Stomach (tissue), 9 donors: Measurements from ENCODE around the gene ADORA3. TPM values are rescaled to one million over a fixed set of nuclear protein-coding genes. Genes with fewer than 3 reads are reported as not detected.
A peak's percentile ranks its signal among the peaks of the same experiment; 100 is the strongest.

Experiments
- DNase-seq, 2 donors: peaks; one replicate each; pipeline versions ENCODE4 v3.0.0 to v3.0.0-alpha.2; 2013 to 2019
- H3K27ac ChIP-seq, 5 donors: fragments of 200-600 bp in 4 of 5; sonication (generic) in 4 of 5; one replicate each; pipeline ENCODE4 v1.5.1; 2013 to 2019; ENCODE audit warnings: mild to moderate bottlenecking in 1 of 5, moderate library complexity in 1 of 5
- H3K27me3 ChIP-seq, 3 donors: fragments of 200-600 bp; sonication (generic); one replicate each; pipeline ENCODE4 v1.5.1; 2017 to 2019; ENCODE audit warnings: mixed run types in 1 of 3
- H3K36me3 ChIP-seq, 4 donors: fragments of 200-600 bp; sonication (generic); 1 replicate in 3 of 4; 2 replicates in 1 of 4; pipeline ENCODE4 v1.5.1; 2016 to 2019
- H3K4me1 ChIP-seq, 4 donors: fragments of 200-600 bp; sonication (generic); one replicate each; pipeline ENCODE4 v1.5.1; 2016 to 2019
- H3K4me3 ChIP-seq, 4 donors: fragments of 200-600 bp; sonication (generic) in 3 of 4; one replicate each; pipeline ENCODE4 v1.5.1; 2016 to 2019; ENCODE audit warnings: mild to moderate bottlenecking in 1 of 4
- H3K9me3 ChIP-seq, 4 donors: fragments of 200-600 bp; sonication (generic); one replicate each; pipeline ENCODE4 v1.5.1; 2016 to 2019
- CTCF ChIP-seq, 7 experiments: fragments of 450-650 bp in 4 of 7; fragments of 200-600 bp in 3 of 7; sonication (generic) in 3 of 7; IDR thresholded peaks; one replicate each; pipeline ENCODE4 v1.5.1; 2016 to 2019; ENCODE audit warnings: antibody characterized with exemption in 7 of 7, control low read depth in 2 of 7, mild to moderate bottlenecking in 1 of 7
- EP300 ChIP-seq: sonication (generic); formaldehyde crosslinking; IDR thresholded peaks from one replicate; pipeline ENCODE4 v1.6.1; 2017; ENCODE audit warnings: antibody characterized with exemption
- POLR2A ChIP-seq, 4 donors: fragments of 450-650 bp; IDR thresholded peaks; one replicate each; pipeline ENCODE4 v1.6.1; 2016; ENCODE audit warnings: antibody characterized with exemption in 4 of 4, control low read depth in 2 of 4, mild to moderate bottlenecking in 1 of 4, moderate library complexity in 1 of 4
- POLR2AphosphoS5 ChIP-seq, 3 donors: sonication (generic); formaldehyde crosslinking; IDR thresholded peaks; one replicate each; pipeline ENCODE4 v1.6.1; 2016; ENCODE audit warnings: antibody characterized with exemption in 3 of 3
- WGBS, 5 donors: extraction: QIAGEN DNeasy Blood & Tissue Kit in 3 of 5; methylation state at CpG; one replicate each; pipeline versions ENCODE4 v1.1.5 to v1.1.7; 2013 to 2018; 5-methylcytosine and 5-hydroxymethylcytosine counted together
- intact Hi-C: fragments of 100-400 bp; cut with DNase I; formaldehyde crosslinking; loops from one replicate; pipeline ENCODE4 v1.15.1; 2023; ENCODE audit warnings: low total_unique reads
- polyA plus RNA-seq, 3 donors: library from polyadenylated mRNA; stranded (reverse); fragments of 200-250 nt; gene quantifications; one replicate each; pipeline ENCODE4 v1.2.3, GENCODE V29; 2013
- small RNA-seq, 4 donors: library from RNA; depleted of rRNA; stranded (forward); fragments of <200 nt; gene quantifications; one replicate each; pipeline ENCODE3, GENCODE V24; 2016
- total RNA-seq, 5 donors: library from RNA; depleted of rRNA; stranded (reverse); fragments of >200 nt; gene quantifications; one replicate each; pipeline versions ENCODE4 v1.1.0 to v1.2.3, GENCODE V29; 2014 to 2016
- donor health status: healthy with polysubstance abuse.
- donor health status: Bipolar disorder and iron deficiency.
- donor health status: healthy.

ADORA3 gene
- total and polyA plus RNA-seq, 8 donors = 0.29 to 44.3 (median 4.2) TPM

DNA sequence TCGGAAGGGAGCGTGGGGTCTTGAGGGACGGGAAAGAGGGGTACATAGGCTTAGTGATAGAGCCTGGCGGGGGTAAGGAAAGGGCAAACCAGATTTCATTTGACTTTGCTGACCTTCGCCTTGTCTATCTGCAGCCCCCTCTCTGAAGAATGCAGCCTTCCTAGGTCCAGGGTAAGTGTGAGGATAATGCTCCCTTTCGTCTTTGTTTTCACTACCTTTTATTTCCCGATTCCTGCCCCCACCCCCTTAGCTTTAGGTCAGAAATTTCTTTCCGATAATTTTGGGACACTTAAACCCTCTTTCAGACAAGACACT is 53.8 kb downstream of the ADORA3 start:
- H3K36me3 ChIP-seq = peaks cover 5 to 48% (median 35%) of the 10 kb centered on the region in 4 donors
- H3K4me3 ChIP-seq = peak overlapping the region; percentile 88 to 94 (median 90)
- intact Hi-C loops = no loop called here
- no peak for DNase-seq
- WGBS, 5 donors = 0 to 1% (median 0%) methylated on average over 8 of the region's 8 CpGs
- TF ChIP-seq POLR2AphosphoS5 (IDR thresholded peaks at IDR 0.05) = no peak
- TF ChIP-seq CTCF (IDR thresholded peaks at IDR 0.05) = no peak
- TF ChIP-seq POLR2A (IDR thresholded peaks at IDR 0.05) = no peak
- TF ChIP-seq EP300 = no peak
- H3K27me3 ChIP-seq = no peaks in the 10 kb centered on the region
- no peaks in the 10 kb centered on the region for H3K9me3 ChIP-seq
- peaks cover 46 to 84% (median 64%) of the 10 kb centered on the region in 4 donors for H3K4me1 ChIP-seq
- H3K27ac ChIP-seq = peak overlapping the region; percentile 90 to 95 (median 90)

Small RNA genes lying within 50 kb of the gene (small RNA-seq; reads per million reads assigned to genes)
- 0 reads per million in 4 donors for gene RNU6-792P

Other genes with a start within 250 kb of the ADORA3 start
- gene CHIA, start 212.8 kb downstream of the ADORA3 start, total RNA-seq = 10 to 100 TPM in 1 of 5 donors, 1 to 10 TPM in 3, not detected in 1; 3.9 to 23.2 (median 8.4) TPM
- gene CHIA, start 212.8 kb downstream of the ADORA3 start, polyA plus RNA-seq = 100 to 1,000 TPM in 2 of 3 donors, 10 to 100 TPM in 1; 69.0 to 604 (median 288) TPM
- 10 to 100 TPM in 1 of 5 donors, 1 to 10 TPM in 2, under 1 TPM in 1, not detected in 1; 0.45 to 18.5 (median 1.8) TPM for gene OVGP1, start 75.9 kb downstream of the ADORA3 start, total RNA-seq
- gene OVGP1, start 75.9 kb downstream of the ADORA3 start, polyA plus RNA-seq = 1 to 10 TPM in 1 of 3 donors, under 1 TPM in 2; 0.50 to 2.8 (median 0.76) TPM
- gene WDR77, start 54.4 kb downstream of the ADORA3 start, total RNA-seq = 10 to 100 TPM in 4 of 5 donors, 1 to 10 TPM in 1; 5.8 to 31.2 (median 13.8) TPM
- 10 to 100 TPM; 18.5 to 25.3 (median 25.1) TPM for gene WDR77, start 54.4 kb downstream of the ADORA3 start, polyA plus RNA-seq
- gene ATP5PB, start 54.2 kb downstream of the ADORA3 start, total RNA-seq = 100 to 1,000 TPM in 3 of 5 donors, 10 to 100 TPM in 2; 21.6 to 362 (median 190) TPM
- 100 to 1,000 TPM; 207 to 373 (median 332) TPM for gene ATP5PB, start 54.2 kb downstream of the ADORA3 start, polyA plus RNA-seq
- 10 to 100 TPM in 2 of 5 donors, 1 to 10 TPM in 3; 2.2 to 19.0 (median 3.2) TPM for gene C1orf162, start 29.6 kb downstream of the ADORA3 start, total RNA-seq
- gene C1orf162, start 29.6 kb downstream of the ADORA3 start, polyA plus RNA-seq = 10 to 100 TPM; 12.3 to 18.3 (median 17.1) TPM
- gene TMIGD3, start within 50 bp of the ADORA3 start, total RNA-seq = 1 to 10 TPM in 1 of 5 donors, not detected in 4; 7.6 TPM
- 1 to 10 TPM; 1.2 to 6.5 (median 2.7) TPM for gene TMIGD3, start within 50 bp of the ADORA3 start, polyA plus RNA-seq
- 100 to 1,000 TPM in 1 of 5 donors, 10 to 100 TPM in 4; 20.9 to 138 (median 65.5) TPM for gene RAP1A, start 116.2 kb upstream of the ADORA3 start, total RNA-seq
- 100 to 1,000 TPM in 1 of 3 donors, 10 to 100 TPM in 2; 74.3 to 175 (median 96.4) TPM for gene RAP1A, start 116.2 kb upstream of the ADORA3 start, polyA plus RNA-seq
- gene INKA2, start 235.8 kb upstream of the ADORA3 start, total RNA-seq = 1 to 10 TPM; 1.0 to 4.7 (median 3.2) TPM
- 1 to 10 TPM; 1.7 to 6.1 (median 2.1) TPM for gene INKA2, start 235.8 kb upstream of the ADORA3 start, polyA plus RNA-seq